ENCODE data around the gene RHBDD1. TPM values are rescaled to one million over a fixed set of nuclear protein-coding genes. Genes with fewer than 3 reads are reported as not detected.
A peak's percentile ranks its signal among the peaks of the same experiment; 100 is the strongest.

Gene RHBDD1
- total RNA-seq, 4 donors from 2014 or later: 19.5 to 91.5 (median 47.3) TPM

GRCh38 chr2:226796840-226797288 lies 39.0 kb upstream of the RHBDD1 start:
- Histone ChIP-seq H3K27me3 (no peaks in the 10 kb centered on the region), H3K4me1 (no peaks in the 10 kb centered on the region), H3K9me3 (no peaks in the 10 kb centered on the region), H3K36me3 (no peaks in the 10 kb centered on the region), H3K27ac (peak overlapping the region; percentile 93 to 96), H3K4me3 (peak overlapping the region; percentile 67 to 69)
- TF ChIP-seq POLR2A (IDR thresholded peaks at IDR 0.05) (no peak), CTCF (IDR thresholded peaks at IDR 0.05) (peak; percentile 61 to 82 (median 72))
- intact Hi-C loops (cut with DNase I; ENCODE audit: low total_unique reads): loop anchor here (5.0 to 10.0 kb wide), 2 partner anchors 162 to 680 kb away; no protein-coding TSS in a partner anchor
- peak; percentile 68 to 75 for DNase-seq

- H3K4me1 ChIP-seq: no peaks in the 10 kb centered on the region
- no peaks in the 10 kb centered on the region for H3K9me3 ChIP-seq
- no peaks in the 10 kb centered on the region for H3K36me3 ChIP-seq
- peak overlapping the region; percentile 67 to 69 for H3K4me3 ChIP-seq
- TF ChIP-seq CTCF (IDR thresholded peaks at IDR 0.05) (no peak), POLR2A (IDR thresholded peaks at IDR 0.05) (no peak)
- intact Hi-C loops (cut with DNase I; ENCODE audit: low total_unique reads): loop anchor here (5.0 to 10.0 kb wide), 2 partner anchors 163 to 680 kb away; no protein-coding TSS in a partner anchor
- H3K27ac ChIP-seq: peak overlapping the region; percentile 93 to 96
- H3K27me3 ChIP-seq: no peaks in the 10 kb centered on the region
- DNase-seq: peak; percentile 55 to 58
Measured at GRCh38 chr2:226797289-226797988, 38.4 kb upstream of the RHBDD1 start.

GRCh38 chr2:226797989-226798421 lies 37.8 kb upstream of the RHBDD1 start:
- Histone ChIP-seq H3K36me3 (no peaks in the 10 kb centered on the region), H3K27me3 (no peaks in the 10 kb centered on the region), H3K27ac (peak overlapping the region; percentile 93 to 96), H3K4me1 (no peaks in the 10 kb centered on the region), H3K4me3 (peak overlapping the region; percentile 67 to 69), H3K9me3 (no peaks in the 10 kb centered on the region)
- intact Hi-C loops (cut with DNase I; ENCODE audit: low total_unique reads): loop anchor here (5.0 to 10.0 kb wide), 2 partner anchors 163 to 681 kb away; no protein-coding TSS in a partner anchor
- no peak for DNase-seq
- TF ChIP-seq CTCF (IDR thresholded peaks at IDR 0.05) (no peak), POLR2A (IDR thresholded peaks at IDR 0.05) (no peak)

GRCh38 chr2:226798422-226799210 lies 37.2 kb upstream of the RHBDD1 start:
- DNase-seq: peak; percentile 55 to 66
- no peaks in the 10 kb centered on the region for H3K4me1 ChIP-seq
- intact Hi-C loops (cut with DNase I; ENCODE audit: low total_unique reads): loop anchor here (5.0 to 10.0 kb wide), 2 partner anchors 164 to 681 kb away; no protein-coding TSS in a partner anchor

More at GRCh38 chr2:226798422-226799210, 37.2 kb upstream of the RHBDD1 start:
- TF ChIP-seq POLR2A (IDR thresholded peaks at IDR 0.05): peak in 1 of 2 donors; percentile 9
- TF ChIP-seq CTCF (IDR thresholded peaks at IDR 0.05): peak in 3 of 4 experiments; percentile 14 to 25 (median 18)
- Histone ChIP-seq H3K9me3 (no peaks in the 10 kb centered on the region), H3K36me3 (no peaks in the 10 kb centered on the region), H3K27me3 (no peaks in the 10 kb centered on the region), H3K27ac (peak overlapping the region; percentile 93 to 96), H3K4me3 (peak overlapping the region; percentile 67 to 69)

Data from uterus (tissue), 4 donors.